Skin of body (tissue), 2 donors: ENCODE data around the gene SFXN2. TPM values are rescaled to one million over a fixed set of nuclear protein-coding genes. Genes with fewer than 3 reads are reported as not detected.
A peak's percentile ranks its signal among the peaks of the same experiment; 100 is the strongest.
"Not testable (repeated sequence)": the region's sequence is repeated elsewhere in the genome, so short reads cannot be mapped to it uniquely, and the experiment has no call there.

ENCODE experiments used
- DNase-seq: peaks from one replicate; lab custom pipeline; 2025; lab: John Stamatoyannopoulos, UW
- total RNA-seq: library from RNA; depleted of rRNA; stranded (reverse); fragments of >200 nt; gene quantifications from one replicate; pipeline ENCODE4 v1.2.3, GENCODE V29; 2014

Gene SFXN2
- total RNA-seq = 7.1 TPM

DNA sequence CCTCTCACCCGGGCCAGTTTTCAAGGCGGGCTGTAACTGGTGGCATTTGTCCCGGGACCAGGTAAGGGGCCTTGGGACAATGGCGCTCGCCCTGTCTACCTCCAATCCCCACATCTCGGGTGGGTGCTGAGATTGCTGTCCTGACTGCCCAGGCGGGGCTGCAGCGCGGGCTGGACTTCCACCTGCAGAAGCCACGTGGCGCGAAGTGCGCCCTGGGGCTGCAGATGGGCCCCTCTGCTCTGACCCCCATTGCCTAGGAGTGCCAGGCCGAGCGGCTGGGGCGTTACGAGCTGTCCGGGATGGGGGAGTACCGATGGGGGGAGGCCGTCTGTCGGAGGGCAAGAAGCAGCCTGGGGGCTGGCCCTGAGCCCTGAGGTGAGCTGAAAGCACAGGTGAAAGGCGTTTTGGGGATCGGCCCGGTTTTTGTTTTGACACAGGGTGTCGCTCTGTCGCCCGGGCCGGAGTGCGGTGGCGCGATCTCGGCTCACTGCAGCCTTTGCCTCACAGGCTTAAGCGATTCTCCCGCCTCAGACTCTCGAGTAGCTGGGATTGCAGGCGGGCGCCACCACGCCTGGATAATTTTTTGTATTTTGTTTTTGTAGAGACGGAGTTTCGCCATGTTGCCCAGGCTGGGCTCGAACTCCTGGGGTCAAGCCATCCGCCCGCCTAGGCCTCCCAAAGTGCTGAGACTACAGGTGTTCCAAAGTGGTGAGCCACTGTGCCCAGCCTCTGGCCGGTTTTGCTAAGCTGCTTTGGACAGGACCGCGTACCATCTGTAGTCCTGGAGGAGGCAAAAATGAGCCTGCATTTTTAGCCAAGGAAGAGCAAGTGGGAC is at the start of gene SFXN2:
SFXN2 (plus strand) TSS at position 16 of the 835 bp plus-strand sequence. CDS start 12,001 bp downstream, outside the sequence.
- no peak for DNase-seq

- no peak for DNase-seq
These were observed 48.4 kb upstream of the SFXN2 start for GRCh38 chr10:102665904-102666509.

- not testable (repeated sequence) for DNase-seq
These were observed 47.0 kb upstream of the SFXN2 start for GRCh38 chr10:102667411-102667810.

DNA sequence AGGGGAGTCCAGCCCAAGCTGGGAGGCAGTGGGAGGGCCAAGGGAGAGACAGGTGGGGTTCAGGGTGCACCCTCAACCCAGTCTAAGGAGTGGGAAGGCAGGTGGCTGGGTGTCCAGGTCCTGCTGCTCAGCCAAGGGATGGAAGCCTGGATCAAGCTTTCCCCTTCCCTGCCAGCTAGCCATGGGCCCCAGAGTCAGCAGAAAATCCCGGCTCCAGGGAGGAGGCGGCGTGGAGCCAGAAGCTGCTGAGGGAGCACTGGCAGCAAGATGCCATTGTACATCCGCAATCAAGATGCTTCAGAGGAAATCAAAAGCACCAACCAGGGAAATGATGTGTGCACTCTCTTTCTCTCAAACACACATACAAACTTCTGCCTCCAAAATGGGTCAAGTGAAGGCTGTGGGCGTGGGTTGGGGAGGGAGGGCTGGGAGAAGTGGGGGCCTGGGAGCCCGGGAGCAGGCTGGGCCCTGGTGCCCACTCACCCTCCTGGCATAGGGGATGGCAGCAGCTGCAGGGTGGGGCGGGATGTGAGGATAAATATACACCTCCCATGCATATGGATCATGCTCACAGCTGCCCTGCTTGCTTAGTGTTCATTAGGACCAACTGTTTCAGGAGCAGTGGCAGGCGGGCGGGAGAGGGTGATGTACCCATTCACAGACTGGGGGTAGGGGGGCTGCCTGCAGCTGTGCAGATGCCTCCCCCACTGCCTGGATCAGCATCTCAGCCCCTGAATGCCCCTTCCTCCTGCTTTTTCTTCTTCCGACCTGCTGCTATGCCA is 45.9 kb upstream of the SFXN2 start:
- DNase-seq = no peak

DNA sequence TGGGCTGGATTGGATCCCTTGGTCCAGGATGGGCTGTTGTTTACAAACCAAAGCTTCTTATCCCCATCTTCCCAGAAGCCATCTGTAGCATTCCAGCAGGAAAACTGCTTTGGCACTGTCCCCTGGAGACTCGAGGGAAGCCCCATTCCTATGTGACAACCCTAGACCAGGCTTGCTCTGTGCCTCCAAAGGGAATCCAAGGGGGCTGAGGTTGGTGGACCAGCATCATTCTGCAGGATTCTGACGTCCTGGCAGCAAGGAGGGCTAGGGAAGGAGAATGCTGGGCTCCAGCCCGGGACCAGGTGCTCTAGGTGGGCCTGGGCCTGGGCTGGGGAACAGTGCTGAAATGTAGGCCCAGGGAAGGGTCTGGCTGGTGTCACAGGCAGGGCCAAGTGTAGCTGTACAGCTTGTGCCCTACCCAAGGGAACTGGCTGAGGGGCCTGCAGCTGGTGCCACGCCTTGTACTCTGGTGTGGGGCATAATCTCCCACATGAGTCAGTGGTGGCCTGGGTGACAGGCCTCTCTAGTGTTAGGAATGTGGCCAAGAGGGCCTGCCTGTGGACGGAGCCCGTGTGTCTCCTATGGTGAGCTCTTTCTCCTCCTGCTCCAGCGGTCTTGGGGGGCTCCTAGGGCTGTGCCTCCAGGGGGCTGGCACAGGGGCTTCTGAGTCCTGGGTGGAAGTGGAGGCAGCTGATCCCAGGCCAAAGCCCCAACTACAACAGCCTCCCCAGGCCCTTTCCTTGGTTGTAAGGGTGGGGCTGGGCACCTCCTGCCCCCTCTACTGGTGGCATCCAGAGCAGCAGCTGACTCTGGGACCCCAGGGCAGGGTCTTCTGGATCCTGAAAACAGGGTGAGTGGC is 45.0 kb upstream of the SFXN2 start:
- DNase-seq = no peak

- no peak for DNase-seq
These were observed 44.3 kb upstream of the SFXN2 start for GRCh38 chr10:102670065-102670670.

DNA sequence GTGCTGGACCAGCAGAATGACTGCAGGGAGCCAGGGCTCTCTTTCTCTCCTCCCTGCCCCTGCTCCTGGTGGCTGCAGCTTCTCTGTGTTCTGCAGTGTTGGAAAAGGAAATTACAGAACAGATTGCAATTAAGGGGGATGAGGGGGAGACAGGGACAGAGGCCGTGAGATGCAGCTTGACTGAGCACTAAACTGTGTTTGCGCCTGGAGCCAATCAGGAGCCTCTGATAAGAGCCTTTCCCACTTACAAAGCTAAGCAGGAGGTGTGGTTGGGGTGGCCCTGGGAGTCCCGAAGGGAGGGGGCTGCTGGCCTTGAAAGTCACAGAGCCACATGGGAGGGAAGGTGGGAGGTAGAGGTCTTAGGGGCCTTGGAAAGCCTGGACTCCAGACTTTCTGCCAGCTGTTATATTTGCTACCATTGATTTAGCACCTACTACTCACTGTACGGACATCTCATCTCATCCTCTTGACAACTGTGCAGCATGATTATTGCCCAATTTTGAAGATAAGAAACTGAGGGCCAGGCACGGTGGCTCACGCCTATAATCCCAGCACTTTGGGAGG is 43.5 kb upstream of the SFXN2 start:
- no peak for DNase-seq

GRCh38 chr10:102673236-102673818 is 41.1 kb upstream of the SFXN2 start:
- DNase-seq = no peak

GRCh38 chr10:102673819-102674511 is 40.5 kb upstream of the SFXN2 start:
- peak; percentile 64 for DNase-seq

DNA sequence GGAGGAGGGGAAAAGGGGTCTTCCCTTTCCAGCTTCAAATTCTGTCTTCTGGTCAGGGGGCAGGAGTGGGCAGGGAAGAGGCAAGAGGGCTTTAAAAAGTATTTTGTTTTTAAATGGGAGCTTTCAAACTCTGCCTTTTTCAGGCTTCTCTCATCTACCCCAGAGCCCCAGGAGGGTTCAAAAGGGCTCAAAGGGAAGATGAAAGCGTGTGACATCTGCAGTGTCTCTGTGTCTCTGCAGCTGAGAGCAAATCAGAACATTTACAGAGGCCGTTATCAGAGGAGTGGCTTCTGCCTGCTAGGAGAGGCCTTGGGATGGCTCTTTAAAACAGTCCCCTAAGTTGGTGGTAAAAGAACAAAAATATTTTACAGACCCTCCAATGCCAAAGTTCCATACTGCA is 39.9 kb upstream of the SFXN2 start:
- no peak for DNase-seq

GRCh38 chr10:102675011-102675665 is 39.3 kb upstream of the SFXN2 start:
- DNase-seq = no peak

GRCh38 chr10:102675666-102676533 is 38.5 kb upstream of the SFXN2 start:
- no peak for DNase-seq

GRCh38 chr10:102676534-102677315 is 37.7 kb upstream of the SFXN2 start:
- no peak for DNase-seq

DNA sequence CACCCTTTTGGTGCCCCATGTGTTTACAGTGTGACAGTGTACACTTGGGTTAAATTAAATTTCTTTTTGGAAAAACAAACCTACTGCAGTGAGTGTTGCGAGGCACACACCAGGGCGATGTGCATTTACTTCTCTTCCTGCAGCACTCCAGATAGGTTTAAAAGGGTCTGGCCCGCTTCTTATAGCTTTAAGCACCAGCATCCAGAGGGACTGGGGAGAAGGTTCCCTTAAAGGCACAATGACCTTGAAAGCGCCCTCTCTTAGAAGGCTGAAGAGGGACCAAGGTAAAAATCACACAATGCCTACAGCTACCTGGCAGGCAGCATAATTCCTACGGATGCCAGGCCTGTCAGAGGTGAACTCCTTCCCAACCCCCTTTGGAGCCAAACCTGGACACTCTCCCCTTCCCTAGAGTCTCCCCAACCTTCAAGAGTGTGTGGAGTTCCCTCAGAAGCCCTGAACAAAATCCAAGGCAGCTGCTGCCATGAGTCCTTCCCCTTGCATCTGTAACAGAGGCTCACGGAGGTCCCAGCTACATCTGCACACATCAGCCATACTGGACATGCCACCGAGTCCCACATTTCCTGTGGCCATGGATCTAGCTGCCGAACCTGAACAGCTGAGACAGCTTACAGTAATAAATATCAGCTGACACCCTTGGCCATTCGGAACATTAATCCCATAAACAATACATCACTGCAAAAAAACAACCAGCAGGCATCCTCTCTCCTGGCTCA is 36.9 kb upstream of the SFXN2 start:
- no peak for DNase-seq

DNA sequence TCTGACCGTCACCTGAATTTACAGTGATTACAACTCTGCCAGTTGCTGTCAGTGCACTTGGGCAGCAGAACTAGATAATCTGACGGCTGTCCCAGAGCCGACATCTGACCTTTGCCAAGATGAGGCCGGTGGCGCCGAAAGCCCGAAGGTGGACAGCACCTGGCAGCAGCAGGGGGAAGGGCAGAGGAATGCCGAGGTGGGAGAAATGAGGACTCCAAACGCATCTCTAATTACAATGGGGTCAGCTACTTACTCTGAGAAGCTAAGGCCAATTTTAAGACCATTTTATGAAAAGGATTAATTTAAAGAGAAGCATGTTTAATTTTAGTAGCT is 36.4 kb upstream of the SFXN2 start:
- no peak for DNase-seq

DNA sequence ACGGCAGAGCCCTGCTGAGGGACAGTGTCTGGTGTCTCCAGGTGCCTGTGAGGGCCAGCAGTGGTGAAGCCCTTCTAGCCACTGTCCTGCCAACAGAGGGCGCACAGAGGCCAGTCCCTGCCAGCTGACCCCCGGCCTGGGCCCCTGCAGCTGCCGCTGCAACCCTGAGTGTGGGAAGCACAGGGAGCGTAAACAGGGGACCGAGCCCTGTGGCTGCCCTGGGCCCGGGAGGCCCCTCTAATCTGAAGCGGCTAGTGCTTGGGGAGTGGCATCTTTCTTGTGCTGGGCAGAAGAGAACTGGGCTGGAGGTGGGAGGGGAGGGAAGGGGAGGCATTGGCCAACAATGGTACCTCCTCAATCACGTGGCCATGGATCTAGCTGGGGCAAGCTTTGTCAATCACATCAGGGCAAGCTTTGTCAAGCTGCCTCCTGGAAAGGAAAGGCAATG is 35.6 kb upstream of the SFXN2 start:
- DNase-seq = no peak
